ENCODE data around the gene SHC1. TPM values are rescaled to one million over a fixed set of nuclear protein-coding genes. Genes with fewer than 3 reads are reported as not detected.

The SHC1 gene
- polyA plus RNA-seq, 1 of the 3 experiments (the other 2 are of a cell fraction) = 338 TPM

- TF ChIP-seq FOSL2 (IDR thresholded peaks at IDR 0.05; ENCODE audit: borderline replicate concordance, low read depth) (no peak), IRF3 (IDR thresholded peaks at IDR 0.05; ENCODE audit: low read depth, low read length) (no peak), RXRA (IDR thresholded peaks at IDR 0.05; ENCODE audit: borderline replicate concordance, low read depth) (no peak), FOXJ3 (CRISPR knock-in tag; IDR thresholded peaks at IDR 0.05) (no peak), MEF2A (IDR thresholded peaks at IDR 0.05; ENCODE audit: borderline replicate concordance, low read depth) (no peak), FOXM1 (IDR thresholded peaks at IDR 0.05; ENCODE audit: low read depth) (no peak), USF2 (IDR thresholded peaks at IDR 0.05; ENCODE audit: borderline replicate concordance, low read depth, low read length) (no peak), EP300 (IDR thresholded peaks at IDR 0.05; ENCODE audit: borderline replicate concordance in 1 of 2, low read depth in 1 of 2, low read length in 1 of 2) (peak in 1 of 2 experiments; percentile 66; a peak in 1 of 4 replicates), PBX3 (IDR thresholded peaks at IDR 0.05) (no peak; the same call in 1 of the 2 replicates), SIN3A (IDR thresholded peaks at IDR 0.05; ENCODE audit: borderline replicate concordance, low read depth, low read length) (peak; percentile 49; the same call in 1 of the 2 replicates), SMC3 (IDR thresholded peaks at IDR 0.05; ENCODE audit: low read depth, low read length) (no peak), RFX5 (IDR thresholded peaks at IDR 0.05; ENCODE audit: low read length) (peak; percentile 59; the same call in 1 of the 2 replicates), GATA2 (CRISPR knock-in tag; IDR thresholded peaks at IDR 0.05) (no peak), TAF1 (IDR thresholded peaks at IDR 0.05; ENCODE audit: borderline replicate concordance, low read depth, low read length) (no peak; the same call in 1 of the 2 replicates), RCOR1 (IDR thresholded peaks at IDR 0.05; ENCODE audit: low read length) (0 out of 2 replicates have a peak, but pooled peaks have one; percentile 55), TCF12 (IDR thresholded peaks at IDR 0.05) (no peak), GABPA (IDR thresholded peaks at IDR 0.05; ENCODE audit: low read depth) (no peak), CTCF (IDR thresholded peaks at IDR 0.05) (peak; percentile 37), EZH2phosphoT487 (IDR thresholded peaks at IDR 0.05; ENCODE audit: borderline replicate concordance, low read depth) (no peak), POLR2AphosphoS5 (IDR thresholded peaks at IDR 0.05; ENCODE audit: low read depth, low read length) (peak; percentile 86; the same call in 1 of the 2 replicates)
These were observed 33.2 kb downstream of the SHC1 start (continued) for GRCh38 chr1:154937085-154937987.

All from SK-N-SH (cell line).